Measurements from ENCODE around the gene PDE4D.

DNA sequence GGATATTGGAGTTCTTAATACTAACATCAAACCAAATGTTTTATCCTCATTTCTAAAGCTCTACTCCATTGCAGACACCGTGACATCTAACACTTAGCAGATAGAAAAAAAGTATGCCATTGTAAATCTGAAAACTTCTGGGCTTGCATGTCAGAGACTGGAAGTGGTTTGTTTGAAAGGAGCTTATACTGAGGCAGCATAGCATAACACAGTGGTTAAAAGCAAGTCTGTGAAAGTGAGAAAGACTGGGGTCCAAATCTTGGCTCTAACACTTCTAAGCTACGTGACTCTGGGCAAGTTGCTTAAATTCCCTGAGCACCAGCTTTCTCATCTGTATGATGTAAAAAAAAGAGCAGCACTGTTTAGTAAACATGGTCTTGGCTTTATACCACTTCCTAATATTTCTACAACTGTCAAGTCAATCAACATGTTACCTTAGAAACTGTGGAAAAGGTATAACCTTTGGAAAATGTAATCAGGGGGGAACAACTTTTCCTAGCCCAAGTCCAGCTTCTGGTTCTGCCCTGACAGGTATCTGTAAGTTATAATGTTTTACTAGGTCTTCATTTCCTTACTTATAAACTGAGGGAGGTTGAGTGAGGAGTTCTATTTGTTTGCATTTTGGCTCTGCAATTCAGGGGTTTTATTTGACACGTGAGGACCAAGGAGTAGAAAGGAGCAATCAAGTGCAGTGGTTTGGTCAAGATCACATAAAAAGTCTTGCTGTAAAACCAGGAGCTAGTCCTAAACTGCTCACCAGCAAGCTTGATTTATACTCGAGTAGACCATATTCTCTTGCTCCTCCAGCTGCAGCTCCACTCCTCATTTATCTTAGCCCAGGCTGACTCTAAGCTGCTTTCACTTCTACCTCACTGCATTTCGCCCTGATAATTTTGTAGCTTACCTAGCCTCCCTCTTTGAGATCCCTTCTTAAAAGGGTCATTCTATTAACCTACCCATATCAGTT lies 769.6 kb downstream of the PDE4D start:
- TF ChIP-seq CSDC2 (CRISPR knock-in tag; IDR thresholded peaks at IDR 0.05) (no peak), BACH2 (CRISPR knock-in tag; IDR thresholded peaks at IDR 0.05; ENCODE audit: borderline replicate concordance) (no peak), ZNF8 (CRISPR knock-in tag; IDR thresholded peaks at IDR 0.05) (no peak)

Measured in SK-N-SH treated with all-trans-retinoic acid at 6 μM for 48 hours (cell line).